ENCODE data around the gene HTT. TPM values are rescaled to one million over a fixed set of nuclear protein-coding genes. Genes with fewer than 3 reads are reported as not detected.
A peak's percentile ranks its signal among the peaks of the same experiment; 100 is the strongest.

Gene HTT
- total RNA-seq, 2 experiments from 2014 or later: 64.8 to 65.8 TPM

DNA sequence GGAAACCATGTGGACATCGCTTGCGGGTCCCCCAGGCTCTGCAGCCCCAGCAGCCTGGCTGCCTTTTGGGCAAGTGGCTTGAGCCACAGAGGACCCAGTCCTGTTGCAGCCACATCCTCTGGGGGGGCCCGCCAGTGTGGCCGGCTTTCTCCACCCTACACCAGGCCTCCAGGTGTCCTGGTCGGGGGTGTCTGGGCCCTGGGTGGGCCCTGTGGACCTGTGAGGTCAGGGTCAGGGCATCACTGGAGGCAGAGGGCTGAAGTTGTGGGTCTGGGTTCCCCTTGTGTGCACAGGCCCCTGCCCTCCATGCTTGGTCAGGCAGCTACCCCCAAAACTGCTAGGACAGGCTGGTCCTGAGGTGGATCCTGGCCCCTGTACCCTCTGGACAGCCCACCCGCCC lies 171.2 kb downstream of the HTT start:
- Mint-ChIP-seq H3K4me1 (peaks cover 14% of the 10 kb centered on the region), H3K27ac (no peak overlapping the region), H3K4me3 (no peak overlapping the region), H3K27me3 (no peaks in the 10 kb centered on the region), H3K36me3 (no peaks in the 10 kb centered on the region), H3K9me3 (no peaks in the 10 kb centered on the region)
- ATAC-seq (ENCODE audit: low read depth): no peak
- no peak for DNase-seq
- POLR2A ChIA-PET: no interaction called here

DNA sequence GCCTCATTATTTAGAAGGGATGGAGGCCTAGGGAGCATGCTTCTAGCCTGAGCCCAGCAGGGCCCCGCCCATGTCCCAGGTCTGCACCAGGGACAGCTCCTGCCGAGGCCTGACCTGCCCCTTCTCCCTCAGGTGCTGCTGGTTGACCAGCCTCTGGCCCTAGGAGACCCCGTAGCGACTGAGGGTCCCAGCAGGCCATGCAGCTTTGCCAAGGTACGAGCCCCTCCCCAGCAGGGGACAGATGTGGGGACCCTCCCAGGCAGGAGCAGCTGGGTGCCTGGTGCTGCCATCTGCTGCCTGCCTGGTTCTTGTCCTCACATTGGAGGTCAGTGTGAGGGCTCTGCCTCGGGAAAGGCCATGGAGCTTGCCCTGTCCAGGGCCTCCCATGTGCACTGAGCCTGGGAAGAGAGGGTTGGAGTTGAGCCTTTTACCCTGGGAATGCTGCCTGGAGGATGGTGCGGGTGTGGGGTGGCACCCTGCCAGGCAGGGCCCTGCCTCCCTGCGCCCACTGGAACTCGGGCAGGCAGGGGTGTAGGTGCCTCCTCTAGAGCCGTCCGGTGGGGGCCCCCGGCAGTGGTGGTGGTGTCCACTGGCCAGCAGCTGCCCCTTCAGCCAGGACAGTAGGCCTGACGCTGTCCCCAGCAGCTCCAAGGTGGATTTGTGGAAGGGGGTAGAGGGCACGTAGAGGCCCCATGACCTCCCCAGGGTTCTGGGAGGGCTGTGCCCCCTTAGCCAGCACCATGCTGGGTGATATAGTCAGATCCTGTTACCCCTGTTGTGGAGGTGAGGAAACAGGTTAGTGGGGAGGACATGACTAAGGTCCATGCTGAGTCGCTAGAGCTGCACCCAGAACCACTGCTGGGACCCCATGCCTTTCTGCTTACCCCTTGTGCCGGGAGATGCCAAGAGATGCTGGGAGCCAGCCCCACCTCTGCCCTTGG lies 172.2 kb downstream of the HTT start:
- ATAC-seq (ENCODE audit: low read depth) (no peak), DNase-seq (no peak)
- H3K27ac Mint-ChIP-seq: peak overlapping the region; percentile 4
- no peaks in the 10 kb centered on the region for H3K27me3 Mint-ChIP-seq
- no peak overlapping the region for H3K4me3 Mint-ChIP-seq
- POLR2A ChIA-PET: no interaction called here
- peaks cover 14% of the 10 kb centered on the region for H3K4me1 Mint-ChIP-seq
- no peaks in the 10 kb centered on the region for H3K36me3 Mint-ChIP-seq
- no peaks in the 10 kb centered on the region for H3K9me3 Mint-ChIP-seq

DNA sequence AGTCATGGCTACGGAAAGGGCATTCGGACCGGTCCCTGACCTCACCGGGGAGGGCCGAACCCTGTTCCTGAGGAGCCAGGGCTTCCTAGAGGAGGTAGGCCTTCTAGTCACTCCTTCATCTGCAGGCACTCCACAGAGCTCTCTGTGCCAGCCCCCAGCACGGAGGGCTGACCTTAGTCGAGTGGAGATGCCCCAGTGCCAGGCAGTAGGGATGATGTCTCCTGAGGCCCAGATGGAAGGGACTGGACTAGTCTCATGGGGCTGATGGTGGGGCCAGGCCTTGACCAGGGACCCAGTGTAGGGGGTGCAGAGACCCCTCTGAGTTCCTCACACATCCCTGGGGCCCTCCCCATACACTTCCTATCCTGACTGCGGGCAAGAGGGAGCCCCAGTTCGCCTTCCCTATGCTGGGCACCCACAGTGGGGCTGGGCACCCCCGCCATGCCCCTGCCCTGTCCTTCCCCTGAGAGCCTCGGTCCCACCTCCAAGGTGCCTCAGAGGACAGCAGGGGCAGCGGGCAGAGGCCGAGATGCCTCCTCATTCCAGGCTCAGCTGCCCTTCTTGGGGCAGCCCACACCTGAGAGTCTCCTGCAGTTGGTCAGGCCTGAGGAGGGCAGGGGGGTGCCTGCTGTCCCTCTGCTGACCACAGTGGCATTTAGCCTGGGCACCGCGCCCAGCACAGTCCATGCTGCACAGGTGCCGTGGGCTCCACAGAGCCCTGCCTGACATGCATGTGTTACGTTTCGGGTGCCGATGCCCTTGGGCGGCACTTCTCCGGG lies 173.1 kb downstream of the HTT start:
- Mint-ChIP-seq H3K36me3 (no peaks in the 10 kb centered on the region), H3K4me1 (peaks cover 11% of the 10 kb centered on the region), H3K27me3 (no peaks in the 10 kb centered on the region), H3K4me3 (no peak overlapping the region), H3K27ac (no peak overlapping the region), H3K9me3 (no peaks in the 10 kb centered on the region)
- ATAC-seq (ENCODE audit: low read depth) (no peak), DNase-seq (no peak)
- POLR2A ChIA-PET: no interaction called here

DNA sequence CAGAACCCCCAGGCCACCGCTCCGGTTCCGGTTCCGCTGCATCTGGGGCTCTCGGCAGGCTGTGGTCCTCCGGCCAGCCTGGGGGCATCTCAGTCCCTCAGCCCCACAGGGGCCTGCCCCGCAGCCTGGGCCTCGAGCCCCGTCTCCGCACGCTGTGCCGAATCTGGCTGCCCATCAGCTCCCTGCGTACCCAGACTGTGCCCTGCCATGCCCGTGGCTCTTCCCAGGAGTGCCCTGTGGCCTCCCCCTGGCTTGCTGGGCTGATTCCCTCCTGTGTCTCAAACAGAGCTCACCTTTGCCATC lies 173.6 kb downstream of the HTT start:
- Mint-ChIP-seq H3K36me3 (no peaks in the 10 kb centered on the region), H3K4me3 (no peak overlapping the region), H3K4me1 (peaks cover 5% of the 10 kb centered on the region), H3K9me3 (no peaks in the 10 kb centered on the region), H3K27ac (no peak overlapping the region), H3K27me3 (no peaks in the 10 kb centered on the region)
- no peak for ATAC-seq (ENCODE audit: low read depth)
- POLR2A ChIA-PET: no interaction called here
- no peak for DNase-seq

DNA sequence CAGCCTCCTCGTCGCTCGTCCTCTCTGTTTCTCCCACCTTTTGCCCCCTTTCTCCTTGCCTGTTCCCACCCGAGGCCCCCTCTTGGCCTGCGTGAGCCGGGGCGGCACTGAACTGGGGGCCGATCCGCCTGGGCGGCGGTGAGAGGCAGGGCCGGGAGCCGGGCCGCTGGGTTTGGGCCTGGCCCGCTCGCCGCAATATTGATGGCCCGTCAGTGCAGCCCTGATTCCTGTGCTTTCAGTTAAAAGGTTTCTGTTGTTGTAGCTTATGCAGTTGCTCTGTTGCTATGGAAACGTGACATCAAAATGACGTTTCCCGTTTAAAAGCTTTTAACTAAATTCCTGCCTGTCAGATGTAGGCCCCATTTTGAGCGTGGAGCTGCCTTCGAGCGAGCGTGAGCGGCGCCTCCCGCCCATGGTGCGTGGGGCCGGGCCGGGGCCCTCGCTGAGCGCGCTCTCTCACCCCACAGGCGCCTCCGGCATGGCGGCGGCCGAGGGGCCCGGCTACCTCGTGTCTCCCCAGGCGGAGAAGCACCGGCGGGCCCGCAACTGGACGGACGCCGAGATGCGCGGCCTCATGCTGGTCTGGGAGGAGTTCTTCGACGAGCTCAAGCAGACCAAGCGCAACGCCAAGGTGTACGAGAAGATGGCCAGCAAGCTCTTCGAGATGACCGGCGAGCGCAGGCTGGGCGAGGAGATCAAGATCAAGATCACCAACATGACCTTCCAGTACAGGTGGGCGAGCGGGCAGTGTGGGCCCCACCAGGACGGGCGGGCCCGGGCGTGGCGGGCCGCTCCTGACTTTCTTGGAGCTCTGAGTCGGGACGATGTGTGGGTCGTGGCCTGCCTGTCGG lies 174.6 kb downstream of the HTT start, which contains the start of gene MSANTD1:
Gene MSANTD1, plus strand, starts transcription at position 349 of the 851 bp plus-strand sequence. Its CDS starts 64 bp downstream, at position 413.
- Mint-ChIP-seq H3K27ac (no peak within 1 kb of the TSS), H3K27me3 (no peaks in the 10 kb centered on the region), H3K4me3 (no peak within 1 kb of the TSS), H3K4me1 (no peaks in the 10 kb centered on the region), H3K36me3 (no peaks in the 10 kb centered on the region), H3K9me3 (no peaks in the 10 kb centered on the region)
- ATAC-seq (ENCODE audit: low read depth) (no peak), DNase-seq (no peak)
- POLR2A ChIA-PET: no interaction called here

DNA sequence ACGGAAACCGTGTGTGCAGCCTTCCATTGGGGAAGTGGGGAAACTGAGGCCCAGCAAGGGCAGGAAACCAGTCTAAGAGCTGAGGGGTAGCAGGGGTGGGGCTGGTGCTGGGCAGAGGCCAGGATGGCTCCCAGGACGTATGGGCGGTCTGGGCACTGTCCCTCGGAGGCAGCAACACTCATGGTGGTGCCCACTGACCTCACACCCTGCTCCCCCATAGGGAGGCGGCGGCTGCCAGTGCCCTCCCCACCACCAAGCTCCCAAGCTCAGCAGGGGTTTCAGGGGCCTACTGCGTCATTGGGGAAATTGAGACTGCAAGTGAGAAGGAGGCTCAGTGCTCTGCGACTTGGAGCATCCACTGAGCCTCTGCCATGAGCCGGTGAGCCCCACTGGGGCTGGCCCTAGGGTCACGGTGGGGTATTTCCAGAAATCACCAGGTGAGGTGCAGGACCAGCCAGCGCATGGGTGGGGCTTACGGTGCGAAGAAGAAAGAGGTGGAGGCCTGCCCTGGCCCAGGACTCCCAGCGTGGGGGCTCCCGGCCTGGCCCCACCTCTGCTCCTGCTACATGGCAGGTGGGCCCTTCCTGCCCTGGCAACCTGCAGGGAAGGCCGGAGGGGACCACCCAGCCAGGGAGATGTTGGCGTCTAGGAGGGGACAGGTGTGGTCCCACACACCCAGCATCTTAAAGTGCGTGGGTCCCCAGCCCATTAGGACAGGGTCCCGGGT lies 175.4 kb downstream of the HTT start:
- Mint-ChIP-seq H3K36me3 (no peaks in the 10 kb centered on the region), H3K9me3 (no peaks in the 10 kb centered on the region), H3K27me3 (no peaks in the 10 kb centered on the region), H3K27ac (no peak overlapping the region), H3K4me3 (no peak overlapping the region), H3K4me1 (no peaks in the 10 kb centered on the region)
- POLR2A ChIA-PET: no interaction called here
- ATAC-seq (ENCODE audit: low read depth) (no peak), DNase-seq (no peak)

DNA sequence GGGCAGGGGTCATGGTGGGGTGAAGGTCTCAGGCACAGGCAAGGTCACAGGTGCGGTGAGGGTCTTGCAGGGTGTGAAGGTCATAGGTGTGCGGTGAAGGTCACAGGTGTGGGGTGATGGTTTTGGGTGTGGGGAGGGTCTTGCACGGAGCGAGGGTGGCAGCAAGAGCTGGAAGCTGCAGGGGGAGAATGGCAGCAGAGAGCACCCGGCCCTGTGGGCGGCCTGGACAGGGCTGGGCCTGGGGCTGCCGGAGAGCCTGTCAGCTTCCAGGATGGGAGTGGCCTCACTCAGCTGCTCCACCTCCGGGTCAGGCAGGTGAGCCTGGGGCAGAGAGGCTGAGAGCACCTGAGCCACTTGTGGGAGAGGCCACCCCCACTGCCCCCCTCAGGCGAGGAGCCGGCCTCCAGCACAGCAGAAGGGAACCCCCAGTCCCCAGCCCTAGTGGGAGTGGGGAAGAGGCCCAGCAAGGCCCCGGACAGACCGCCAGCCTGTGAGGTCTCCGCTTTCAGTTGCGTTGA lies 176.0 kb downstream of the HTT start:
- POLR2A ChIA-PET: no interaction called here
- no peak overlapping the region for H3K4me3 Mint-ChIP-seq
- H3K27me3 Mint-ChIP-seq: no peaks in the 10 kb centered on the region
- no peak overlapping the region for H3K27ac Mint-ChIP-seq
- H3K4me1 Mint-ChIP-seq: no peaks in the 10 kb centered on the region
- ATAC-seq (ENCODE audit: low read depth) (no peak), DNase-seq (no peak)
- H3K36me3 Mint-ChIP-seq: no peaks in the 10 kb centered on the region
- H3K9me3 Mint-ChIP-seq: no peaks in the 10 kb centered on the region

DNA sequence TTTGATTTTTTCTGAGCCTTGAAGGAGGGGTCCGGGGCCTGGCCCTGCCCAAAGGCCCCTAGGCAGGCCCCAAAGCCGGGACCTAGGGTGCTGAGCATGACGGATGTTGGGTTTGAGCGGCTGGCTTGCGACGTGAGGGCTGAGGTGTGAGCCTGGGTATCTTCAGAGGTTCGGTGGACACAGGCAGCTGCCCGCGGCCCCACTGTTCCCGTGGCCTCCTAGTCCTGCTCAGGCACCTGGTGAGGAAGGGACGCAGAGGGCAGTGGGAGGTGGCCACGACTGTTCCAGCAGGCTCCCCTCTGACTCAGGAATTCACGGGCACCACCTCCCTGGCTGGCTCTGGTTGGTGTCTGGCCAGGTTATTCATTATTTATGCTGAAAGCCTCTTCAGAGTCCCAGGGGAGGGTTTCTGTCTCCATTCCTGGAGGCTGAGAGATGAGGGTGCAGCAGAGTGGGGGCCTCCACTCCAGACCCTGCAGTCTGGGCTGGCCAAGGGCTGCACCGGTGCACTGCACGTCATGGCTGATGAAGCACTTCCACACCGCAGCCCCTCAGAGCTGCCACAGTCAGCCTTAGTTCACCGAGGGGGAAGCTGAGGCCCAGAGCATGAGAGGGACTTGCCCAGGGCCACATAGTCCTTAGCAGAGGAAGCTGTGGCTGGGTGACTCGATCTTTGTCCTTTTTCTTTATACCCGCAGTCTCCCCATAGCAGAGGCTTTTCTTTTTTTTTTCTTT lies 176.6 kb downstream of the HTT start:
- Mint-ChIP-seq H3K4me1 (no peaks in the 10 kb centered on the region), H3K27me3 (no peaks in the 10 kb centered on the region), H3K4me3 (no peak overlapping the region), H3K36me3 (no peaks in the 10 kb centered on the region), H3K9me3 (no peaks in the 10 kb centered on the region), H3K27ac (no peak overlapping the region)
- DNase-seq (peak; percentile 28), ATAC-seq (ENCODE audit: low read depth) (no peak)
- POLR2A ChIA-PET: no interaction called here

DNA sequence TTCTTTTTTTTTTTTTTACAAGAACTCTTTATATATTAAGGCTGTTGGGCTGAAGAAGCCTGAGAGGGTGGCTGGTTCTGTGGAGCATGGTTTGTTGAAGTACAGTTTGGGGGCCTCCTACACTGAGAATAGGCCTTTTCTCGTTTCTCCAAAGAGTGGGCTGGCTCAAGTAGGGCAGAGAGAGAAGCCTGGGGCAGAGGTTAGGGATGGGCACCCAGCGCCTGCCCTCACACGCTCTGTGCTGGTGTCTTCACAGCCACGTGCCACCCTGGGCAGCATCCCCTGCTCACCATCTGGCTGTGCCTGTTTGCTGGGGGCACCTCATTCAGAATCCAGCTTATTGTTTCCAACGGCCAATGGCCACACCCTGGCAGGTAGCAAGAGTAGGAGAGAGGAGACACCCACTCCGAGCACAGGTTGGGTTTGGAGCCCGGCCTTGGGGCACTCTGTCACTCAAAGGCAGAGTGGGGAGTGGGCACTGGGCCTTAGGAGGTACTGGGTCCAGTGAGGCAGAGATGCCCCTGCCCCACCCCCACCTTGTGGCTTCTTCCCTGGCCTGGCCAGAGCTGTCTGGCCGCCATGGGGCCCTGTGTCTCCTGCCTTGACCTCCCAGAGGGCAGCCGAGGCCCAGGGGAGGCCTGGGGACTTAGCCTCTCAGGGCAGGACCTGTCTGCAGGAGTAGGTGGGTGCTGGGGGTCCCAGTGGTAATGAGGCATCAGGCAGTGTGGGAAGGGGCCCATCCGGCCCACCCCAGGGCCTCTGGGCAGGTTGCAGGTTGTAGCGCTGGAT lies 177.4 kb downstream of the HTT start:
- no peaks in the 10 kb centered on the region for H3K27me3 Mint-ChIP-seq
- peak; percentile 19 for DNase-seq
- no peak overlapping the region for H3K4me3 Mint-ChIP-seq
- no peak for ATAC-seq (ENCODE audit: low read depth)
- H3K27ac Mint-ChIP-seq: no peak overlapping the region
- no peaks in the 10 kb centered on the region for H3K9me3 Mint-ChIP-seq
- POLR2A ChIA-PET: no interaction called here
- H3K4me1 Mint-ChIP-seq: no peaks in the 10 kb centered on the region
- no peaks in the 10 kb centered on the region for H3K36me3 Mint-ChIP-seq

DNA sequence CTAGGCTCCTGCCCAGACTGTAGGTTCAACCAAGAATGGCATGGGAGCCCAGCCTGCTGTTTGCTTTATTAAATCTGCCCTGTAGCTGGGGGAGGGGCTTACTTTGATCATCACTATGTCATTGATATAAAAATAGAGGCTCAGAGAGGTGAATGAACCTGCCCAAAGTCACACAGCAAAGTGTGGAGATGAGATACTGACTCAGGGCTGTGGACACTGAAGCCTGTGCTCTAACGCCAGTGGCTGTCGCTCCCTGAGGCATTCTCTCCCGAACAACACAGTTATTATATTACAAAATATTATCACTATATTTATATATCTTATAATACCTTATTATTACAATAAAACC lies 178.0 kb downstream of the HTT start:
- no peak overlapping the region for H3K4me3 Mint-ChIP-seq
- ATAC-seq (ENCODE audit: low read depth) (no peak), DNase-seq (no peak)
- H3K9me3 Mint-ChIP-seq: no peaks in the 10 kb centered on the region
- H3K4me1 Mint-ChIP-seq: no peaks in the 10 kb centered on the region
- POLR2A ChIA-PET: no interaction called here
- no peaks in the 10 kb centered on the region for H3K27me3 Mint-ChIP-seq
- no peak overlapping the region for H3K27ac Mint-ChIP-seq
- no peaks in the 10 kb centered on the region for H3K36me3 Mint-ChIP-seq

DNA sequence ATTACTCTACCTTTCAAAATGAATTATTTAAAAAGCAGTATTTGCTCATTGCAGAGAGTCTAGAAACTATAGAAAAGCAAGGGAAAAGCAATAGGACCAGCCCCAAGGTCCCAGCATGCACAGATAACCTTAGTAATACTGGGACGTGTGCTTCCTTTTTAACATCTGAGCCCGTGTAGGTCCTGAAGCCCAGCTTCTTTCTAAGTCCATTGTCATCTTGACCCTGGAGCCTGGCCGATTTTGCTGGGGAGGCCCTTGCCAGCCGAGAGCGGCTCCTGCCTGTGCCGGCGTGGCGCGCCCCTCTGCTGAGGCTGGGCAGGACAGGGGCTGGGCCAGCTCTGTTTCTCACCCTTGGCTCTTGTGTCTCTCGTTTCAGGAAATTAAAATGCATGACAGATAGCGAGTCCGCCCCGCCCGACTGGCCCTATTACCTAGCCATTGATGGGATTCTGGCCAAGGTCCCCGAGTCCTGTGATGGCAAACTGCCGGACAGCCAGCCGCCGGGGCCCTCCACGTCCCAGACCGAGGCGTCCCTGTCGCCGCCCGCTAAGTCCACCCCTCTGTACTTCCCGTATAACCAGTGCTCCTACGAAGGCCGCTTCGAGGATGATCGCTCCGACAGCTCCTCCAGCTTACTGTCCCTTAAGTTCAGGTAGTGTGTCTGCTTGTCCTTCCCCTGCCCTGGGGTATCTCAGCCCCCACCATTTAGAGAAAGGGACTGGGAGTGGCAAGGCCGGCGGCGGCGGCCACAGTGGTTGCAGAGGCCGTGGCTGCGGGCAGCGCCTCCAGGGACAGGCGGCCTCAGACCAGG lies 178.6 kb downstream of the HTT start:
- no peaks in the 10 kb centered on the region for H3K9me3 Mint-ChIP-seq
- DNase-seq: peak; percentile 20
- no peak overlapping the region for H3K4me3 Mint-ChIP-seq
- no peaks in the 10 kb centered on the region for H3K36me3 Mint-ChIP-seq
- POLR2A ChIA-PET: no interaction called here
- no peak for ATAC-seq (ENCODE audit: low read depth)
- H3K4me1 Mint-ChIP-seq: no peaks in the 10 kb centered on the region
- H3K27ac Mint-ChIP-seq: no peak overlapping the region
- H3K27me3 Mint-ChIP-seq: no peaks in the 10 kb centered on the region

All from activated naive CD8-positive, alpha-beta T cell treated with anti-CD3 and anti-CD28 coated beads, Interleukin-2, amount 10 ng/mL, durations not matched to agents 7 days and 5 days (primary cell).